ENCODE data around the gene COG7.
"Not testable (repeated sequence)": the region's sequence is repeated elsewhere in the genome, so short reads cannot be mapped to it uniquely, and the experiment has no call there.

The COG7 gene

DNA sequence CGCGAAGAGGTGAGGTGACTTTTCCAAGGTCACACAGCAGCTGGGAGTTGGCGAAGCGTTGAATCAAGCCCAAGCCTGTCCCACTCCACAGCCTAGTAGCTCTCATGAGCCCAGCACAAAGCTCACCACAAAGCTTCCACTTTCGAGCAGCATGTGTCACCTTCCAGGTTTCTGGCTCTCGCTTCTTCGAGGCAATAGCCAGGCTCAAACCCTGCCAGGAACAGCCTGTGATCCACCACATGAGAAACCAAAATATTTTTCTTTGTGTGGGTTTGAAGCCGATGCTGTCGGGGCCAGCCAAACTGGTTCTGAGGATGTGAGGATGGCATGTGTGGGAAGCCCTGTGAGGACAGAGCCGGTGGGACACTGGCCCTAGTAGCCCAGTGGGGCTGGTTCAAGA, 68.1 kb downstream of the COG7 start:
- DNase-seq (ENCODE audit: low read depth in 2 of 2) = no peak

GRCh38 chr16:23383881-23384280, 69.1 kb downstream of the COG7 start:
- DNase-seq (ENCODE audit: low read depth in 2 of 2) = no peak

DNA sequence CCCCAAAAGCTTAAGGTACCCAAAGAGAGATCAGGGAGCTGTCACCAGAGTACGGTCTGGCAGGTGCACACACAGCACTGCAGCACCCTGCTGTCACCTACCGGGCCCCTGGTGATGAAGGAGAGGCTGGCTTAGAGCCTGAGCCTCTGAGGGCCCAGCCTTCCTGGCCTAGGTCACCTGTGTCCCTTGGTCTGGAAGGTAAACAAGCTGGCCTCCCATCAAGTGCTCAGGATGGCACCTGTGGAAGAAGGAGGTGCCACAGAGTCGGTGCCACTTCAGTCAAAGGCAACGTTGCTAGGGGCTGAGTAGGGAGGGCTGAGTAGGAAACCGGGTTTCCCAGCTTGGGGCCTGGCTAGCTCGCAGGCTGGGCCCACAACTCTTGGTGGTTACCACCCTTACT, 70.7 kb downstream of the COG7 start:
- DNase-seq (ENCODE audit: low read depth in 2 of 2) = no peak

- DNase-seq (ENCODE audit: low read depth in 2 of 2) = not testable (repeated sequence)
Observed at GRCh38 chr16:23381702-23382101, 71.3 kb downstream of the COG7 start.

DNA sequence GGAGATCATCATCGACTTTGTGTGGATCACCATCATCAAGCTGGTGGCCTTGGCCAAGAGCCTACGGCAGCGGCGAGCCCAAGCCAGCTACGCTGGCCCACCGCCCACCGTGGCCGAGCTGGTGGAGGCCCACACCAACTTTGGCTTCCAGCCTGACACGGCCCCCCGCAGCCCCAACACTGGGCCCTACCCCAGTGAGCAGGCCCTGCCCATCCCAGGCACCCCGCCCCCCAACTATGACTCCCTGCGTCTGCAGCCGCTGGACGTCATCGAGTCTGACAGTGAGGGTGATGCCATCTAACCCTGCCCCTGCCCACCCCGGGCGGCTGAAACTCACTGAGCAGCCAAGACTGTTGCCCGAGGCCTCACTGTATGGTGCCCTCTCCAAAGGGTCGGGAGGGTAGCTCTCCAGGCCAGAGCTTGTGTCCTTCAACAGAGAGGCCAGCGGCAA, 72.5 kb downstream of the COG7 start:
- no peak for DNase-seq (ENCODE audit: low read depth in 2 of 2)

DNA sequence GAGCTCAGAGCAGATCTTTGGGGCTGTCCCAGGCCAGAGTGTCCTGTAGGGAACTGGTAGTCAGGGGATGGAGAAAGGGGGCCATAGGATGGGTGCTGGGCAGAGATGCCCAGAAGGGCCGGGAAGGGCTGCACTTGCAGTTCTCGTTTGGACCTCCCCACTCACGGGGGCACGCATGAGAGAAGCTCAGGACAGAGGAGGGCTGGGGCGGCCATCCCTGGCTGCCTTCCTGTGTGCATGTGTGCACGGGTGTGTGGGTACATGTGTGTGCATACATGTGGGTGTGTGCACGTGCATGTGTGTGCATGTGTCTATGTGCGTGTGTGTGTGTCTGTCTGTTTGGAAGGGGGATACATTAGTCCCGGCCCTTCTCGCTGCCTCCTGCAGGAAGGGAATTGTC, 73.3 kb downstream of the COG7 start:
- no peak for DNase-seq (ENCODE audit: low read depth in 2 of 2)

- DNase-seq (ENCODE audit: low read depth in 2 of 2) = no peak
Observed at GRCh38 chr16:23378921-23379320, 74.1 kb downstream of the COG7 start.

DNA sequence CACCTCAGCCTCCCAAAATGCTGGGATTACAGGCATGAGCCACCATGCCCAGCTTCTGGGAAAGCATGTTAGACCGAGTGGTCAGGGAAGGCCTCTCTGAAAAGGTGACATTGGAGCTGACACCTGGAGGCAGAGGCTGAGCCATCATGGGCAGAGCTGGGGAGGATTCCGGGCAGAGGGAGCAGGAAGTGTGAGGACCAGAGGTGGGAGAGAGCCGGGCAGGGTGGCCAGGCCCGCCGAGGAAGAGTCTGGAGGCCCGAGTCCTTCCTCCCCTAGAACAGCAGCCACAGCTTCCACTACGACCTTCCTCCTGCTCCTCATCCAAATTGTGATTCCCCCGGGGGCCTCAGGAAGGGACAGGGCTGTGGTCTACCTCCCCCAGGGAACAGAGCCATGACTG, 74.7 kb downstream of the COG7 start:
- no peak for DNase-seq (ENCODE audit: low read depth in 2 of 2)

- DNase-seq (ENCODE audit: low read depth in 2 of 2) = no peak
Observed at GRCh38 chr16:23377071-23377931, 75.7 kb downstream of the COG7 start.

- no peak for DNase-seq (ENCODE audit: low read depth in 2 of 2)
Observed at GRCh38 chr16:23375643-23376042, 77.3 kb downstream of the COG7 start.

DNA sequence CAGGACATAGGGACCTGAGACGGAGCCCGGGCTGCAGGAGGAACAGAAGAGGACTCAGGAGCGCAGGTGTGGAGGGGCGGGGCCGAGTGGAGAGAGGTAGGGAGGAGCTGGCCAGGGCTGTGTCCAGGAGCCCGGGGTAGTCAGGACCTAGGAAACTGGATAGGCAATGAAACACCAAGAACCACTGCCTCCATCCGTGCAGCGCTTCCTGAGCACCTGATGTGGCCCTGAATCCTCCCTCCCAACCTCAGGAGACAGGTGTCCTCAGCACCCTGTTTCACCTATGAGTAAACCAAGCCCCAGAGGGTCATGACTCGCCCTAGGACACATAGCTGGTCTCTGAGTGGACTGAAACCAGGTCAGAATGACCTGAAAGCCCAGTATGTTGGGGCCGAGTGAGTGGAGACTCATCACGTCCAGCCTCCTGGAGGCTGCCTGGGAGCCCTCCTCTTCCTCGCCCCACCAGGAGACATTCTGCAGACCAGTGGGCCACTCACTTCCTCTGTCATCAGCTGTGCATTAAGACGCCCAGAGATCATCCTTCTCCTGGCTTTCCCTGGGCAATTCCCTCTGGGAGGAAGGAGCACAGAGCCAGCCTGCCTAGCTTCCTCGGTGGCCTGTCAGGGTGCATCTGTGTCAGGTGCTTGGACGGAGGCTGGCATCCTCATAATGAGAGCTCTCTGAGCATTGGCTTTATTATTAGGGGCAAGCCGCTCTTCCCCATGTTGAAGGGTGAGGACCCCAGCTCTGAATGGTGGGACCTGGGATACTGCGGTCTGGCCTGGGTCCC, 78.1 kb downstream of the COG7 start:
- no peak for DNase-seq (ENCODE audit: low read depth in 2 of 2)

DNA sequence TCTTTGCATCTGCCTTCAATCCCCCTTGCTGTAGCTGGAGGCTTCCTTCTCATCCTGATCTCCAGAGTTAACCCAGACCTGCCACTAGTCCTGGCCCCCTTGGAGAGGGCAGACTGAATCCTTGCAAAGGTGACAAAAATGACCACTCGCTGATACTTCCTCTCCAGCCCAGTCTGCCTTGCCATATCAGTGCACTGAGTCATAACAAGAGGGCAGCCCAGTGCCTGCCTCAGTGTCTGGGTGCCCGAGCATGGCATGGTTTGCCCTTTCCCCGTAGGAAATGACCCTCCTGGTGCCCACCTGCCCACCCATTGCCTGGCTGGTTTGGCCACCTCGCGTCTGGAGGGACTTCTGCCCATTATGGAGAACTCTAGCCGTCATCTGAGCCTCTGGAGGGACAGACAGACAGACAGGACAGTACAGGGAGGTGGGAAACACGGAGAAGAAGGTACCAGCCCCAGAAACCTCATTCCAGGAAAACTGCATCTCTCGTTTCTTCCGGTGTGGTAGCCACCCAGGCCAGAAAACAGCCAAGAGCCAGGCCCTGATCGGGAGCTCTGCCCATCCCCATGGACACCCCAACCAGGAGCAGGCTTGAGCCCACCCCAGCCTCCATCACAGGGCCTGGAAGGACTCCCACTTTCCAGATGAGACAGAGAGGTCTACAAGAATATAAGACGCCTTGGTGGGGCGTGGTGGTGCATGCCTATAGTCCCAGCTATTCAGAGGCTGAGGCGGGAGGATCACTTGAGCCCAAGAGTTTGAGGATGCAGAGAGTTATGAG, 79.4 kb downstream of the COG7 start:
- DNase-seq (ENCODE audit: low read depth in 2 of 2) = no peak

DNA sequence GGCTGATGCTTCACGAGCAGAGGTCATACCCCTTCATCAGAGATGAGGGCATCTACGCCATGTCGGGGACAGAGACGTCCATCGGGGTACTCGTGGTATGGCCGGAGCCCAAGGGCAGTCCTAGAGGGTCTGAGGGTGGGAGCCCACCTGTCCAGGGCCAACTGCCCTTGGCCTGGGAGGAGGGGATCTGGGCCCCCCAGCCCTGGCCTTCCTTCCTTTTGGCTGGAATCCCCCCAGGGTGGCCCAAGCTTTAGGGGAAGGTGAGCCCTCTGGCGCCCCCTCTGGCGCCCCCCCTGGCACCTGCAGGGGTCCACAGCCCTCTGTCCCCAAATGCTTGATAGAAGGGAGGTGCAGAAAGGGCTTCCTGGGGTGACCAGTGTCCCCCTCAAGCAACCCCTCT, 81.6 kb downstream of the COG7 start:
- DNase-seq (ENCODE audit: low read depth in 2 of 2) = no peak

GRCh38 chr16:23369416-23369815, 83.6 kb downstream of the COG7 start:
- DNase-seq (ENCODE audit: low read depth in 2 of 2) = no peak

- no peak for DNase-seq (ENCODE audit: low read depth in 2 of 2)
Observed at GRCh38 chr16:23368469-23368868, 84.5 kb downstream of the COG7 start.

DNA sequence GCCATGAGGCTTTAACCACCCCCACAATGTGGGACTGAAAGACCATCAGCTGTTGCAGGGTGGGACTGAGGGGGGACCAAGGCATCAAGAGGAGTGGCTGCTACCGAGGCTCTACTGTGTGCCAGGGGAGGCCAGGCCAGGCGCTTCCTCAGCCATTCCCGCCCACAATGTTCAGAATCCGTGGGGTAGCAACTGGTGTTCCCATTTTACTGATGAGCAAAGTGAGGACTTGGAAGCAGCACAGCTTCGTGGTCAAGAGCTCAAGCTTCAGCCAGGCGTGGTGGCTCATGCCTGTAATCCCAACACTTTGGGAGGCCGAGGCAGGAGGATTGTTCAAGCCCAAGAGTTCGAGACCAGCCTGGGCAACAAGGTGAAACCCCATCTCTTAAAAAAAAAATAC, 85.0 kb downstream of the COG7 start:
- no peak for DNase-seq (ENCODE audit: low read depth in 2 of 2)

- DNase-seq (ENCODE audit: low read depth in 2 of 2) = no peak
Observed at GRCh38 chr16:23367564-23367963, 85.4 kb downstream of the COG7 start.

- not testable (repeated sequence) for DNase-seq (ENCODE audit: low read depth in 2 of 2)
Observed at GRCh38 chr16:23366341-23366740, 86.6 kb downstream of the COG7 start.

DNA sequence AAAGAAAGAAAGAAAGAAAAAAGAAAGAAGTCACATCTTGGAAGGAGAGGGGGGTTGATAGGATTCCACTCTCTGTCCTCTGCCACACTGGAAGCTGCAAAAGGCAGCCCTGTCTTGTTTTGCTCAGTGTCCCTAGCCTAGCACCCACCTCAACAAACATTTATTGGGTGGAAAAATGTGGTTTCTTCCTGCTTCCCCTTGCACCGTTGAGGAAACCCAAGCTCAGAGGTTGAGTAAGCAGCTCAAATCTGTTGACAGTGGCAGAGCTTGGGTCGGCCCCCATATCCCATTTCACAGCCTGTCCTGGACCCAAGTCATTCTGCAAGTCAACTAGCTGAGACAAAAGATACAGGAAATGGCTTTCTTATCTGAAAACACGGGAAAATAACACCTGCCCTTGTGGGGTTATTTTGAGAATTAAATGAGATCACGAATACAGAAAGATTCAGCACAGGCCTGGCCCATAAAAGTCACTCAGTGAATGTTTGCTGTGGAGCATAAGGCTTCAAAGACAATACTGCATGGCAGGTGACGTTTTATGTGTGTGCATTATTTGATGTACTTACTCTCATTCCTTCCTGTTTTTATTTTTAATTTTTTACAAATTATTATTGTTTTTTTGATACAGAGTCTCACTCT, 87.3 kb downstream of the COG7 start:
- DNase-seq (ENCODE audit: low read depth in 2 of 2) = no peak

GRCh38 chr16:23362460-23363317, 90.3 kb downstream of the COG7 start:
- no peak for DNase-seq (ENCODE audit: low read depth in 2 of 2)

Measured in fibroblast of skin of left quadriceps (primary cell).